GM12878 (cell line): ENCODE data around the gene TTC39A. TPM values are rescaled to one million over a fixed set of nuclear protein-coding genes. Genes with fewer than 3 reads are reported as not detected.

Experiments used
- ATAC-seq: fragments of 200-7000 bp; cut with Tn5 transposase; 3 replicates; pipeline ENCODE4 v1.9.1; 2020; ENCODE audit warnings: mild to moderate bottlenecking, moderate library complexity
- BruUV-seq: library from RNA; stranded (reverse); fragments of 400-500 nt; replicated peaks from 2 replicates; lab custom pipeline; 2021; lab: Mats Ljungman, UMichigan
- CTCF ChIA-PET: fragments of 300-600 bp; sonication (Branson Sonifier 250); formaldehyde crosslinking; extraction: SDS; loops from one replicate; lab custom pipeline; 2021; ENCODE audit warnings: inconsistent platforms; lab: Yijun Ruan, JAX
- POLR2A ChIA-PET: fragments of 350-600 bp; formaldehyde crosslinking; extraction: SDS; loops from one replicate; lab custom pipeline; 2021; ENCODE audit warnings: inconsistent platforms; lab: Charles Lee
- RAD21 ChIA-PET: fragments of 300-600 bp; sonication (Branson Sonifier 250); formaldehyde crosslinking; loops from one replicate; lab custom pipeline; 2023; ENCODE audit warnings: antibody characterized with exemption; ENCODE audit not compliant: unreplicated experiment; lab: Charles Lee
- SMC1A ChIA-PET: fragments of 300-600 bp; sonication (Branson Sonifier 250); formaldehyde crosslinking; loops from one replicate; lab custom pipeline; 2023; ENCODE audit not compliant: unreplicated experiment, uncharacterized antibody; lab: Charles Lee
- DNase-seq: peaks from one replicate; pipeline ENCODE4 v3.0.0-alpha.2; 2011; ENCODE audit warnings: low read depth, low spot score
- FAIRE-seq: peaks from 3 replicates; lab custom pipeline; 2011; peaks lifted over from hg19 to GRCh38; lab: Jason Lieb, UNC
- H2AFZ ChIP-seq: 2 replicates; pipeline ENCODE4 v1.6.0; 2011; ENCODE audit warnings: low read depth, low read length, control low read depth; ENCODE audit not compliant: control insufficient read depth
- H3K27ac ChIP-seq: 2 replicates; pipeline ENCODE4 v1.5.1; 2011; ENCODE audit warnings: control low read depth; ENCODE audit not compliant: control insufficient read depth, insufficient read depth
- H3K27me3 ChIP-seq, 2 experiments: replicated peaks in 1 of 2; 2 replicates each; pipeline versions ENCODE4 v1.6.0 to v1.6.1; 2011; ENCODE audit warnings: low read length in 1 of 2; ENCODE audit not compliant: control insufficient read depth in 2 of 2, insufficient read depth in 2 of 2
- H3K36me3 ChIP-seq, 2 experiments: 2 replicates each; pipeline ENCODE4 v1.5.1; 2011; ENCODE audit warnings: low read length in 1 of 2; ENCODE audit not compliant: control insufficient read depth in 2 of 2, insufficient read depth in 2 of 2
- H3K4me1 ChIP-seq: 2 replicates; pipeline ENCODE4 v1.6.1; 2011; ENCODE audit warnings: mild to moderate bottlenecking, low read length, moderate library complexity, mixed read lengths; ENCODE audit not compliant: control insufficient read depth, insufficient read depth
- H3K4me2 ChIP-seq: 2 replicates; pipeline ENCODE4 v1.6.0; 2011; ENCODE audit warnings: control low read depth; ENCODE audit not compliant: control insufficient read depth, insufficient read depth
- H3K4me3 ChIP-seq: fragments of 200-600 bp; sonication (generic); 2 replicates; pipeline ENCODE4 v1.5.1; 2016
- H3K79me2 ChIP-seq: 2 replicates; pipeline ENCODE4 v1.6.0; 2011; ENCODE audit warnings: low read length; ENCODE audit not compliant: control insufficient read depth, insufficient read depth
- H3K9ac ChIP-seq: 2 replicates; pipeline ENCODE4 v1.8.0; 2011; ENCODE audit warnings: low read length, control low read depth, mixed read lengths; ENCODE audit not compliant: control insufficient read depth, insufficient read depth
- H3K9me3 ChIP-seq: replicated peaks from 3 replicates; pipeline ENCODE4 v1.5.1; 2011; ENCODE audit warnings: mild to moderate bottlenecking, low read length; ENCODE audit not compliant: control insufficient read depth, insufficient read depth
- H4K20me1 ChIP-seq: 2 replicates; pipeline ENCODE4 v1.6.0; 2011; ENCODE audit not compliant: control insufficient read depth, insufficient read depth
- CREB1 ChIP-seq: IDR thresholded peaks from 2 replicates; pipeline ENCODE4 v1.6.1; 2012; ENCODE audit warnings: low read depth, mild to moderate bottlenecking, inconsistent platforms
- CREM ChIP-seq: IDR thresholded peaks from 2 replicates; pipeline ENCODE4 v1.6.1; 2014; ENCODE audit warnings: antibody characterized with exemption, low read depth
- GABPA ChIP-seq: IDR thresholded peaks from 2 replicates; pipeline ENCODE4 v1.6.1; 2014; ENCODE audit warnings: antibody characterized with exemption, low read depth, mild to moderate bottlenecking, inconsistent platforms
- IRF4 ChIP-seq: IDR thresholded peaks from 2 replicates; pipeline ENCODE4 v1.6.1; 2011; ENCODE audit warnings: low read depth, low read length
- JUNB ChIP-seq: IDR thresholded peaks from 2 replicates; pipeline ENCODE4 v1.6.1; 2016; ENCODE audit warnings: antibody characterized with exemption, mild to moderate bottlenecking
- MYC ChIP-seq: IDR thresholded peaks from 2 replicates; pipeline ENCODE4 v1.6.1; 2011; ENCODE audit warnings: mild to moderate bottlenecking, low read length, moderate library complexity, inconsistent platforms; ENCODE audit not compliant: insufficient read depth, insufficient replicate concordance, insufficient read length, severe bottlenecking
- SIX5 ChIP-seq: IDR thresholded peaks from 2 replicates; pipeline ENCODE4 v1.6.1; 2011; ENCODE audit warnings: mild to moderate bottlenecking, low read depth, low read length, moderate library complexity; ENCODE audit not compliant: severe bottlenecking
- USF2 ChIP-seq: IDR thresholded peaks from 2 replicates; pipeline ENCODE4 v1.6.1; 2011; ENCODE audit warnings: low read depth, low read length, improper control_type of control experiment, borderline replicate concordance
- YY1 ChIP-seq: IDR thresholded peaks from 2 replicates; pipeline ENCODE4 v1.6.1; 2011; ENCODE audit warnings: low read depth, mild to moderate bottlenecking, low read length
- ZNF687 ChIP-seq: fragments of 450-650 bp; IDR thresholded peaks from 2 replicates; pipeline ENCODE4 v1.6.1; 2017; ENCODE audit warnings: mild to moderate bottlenecking, moderate library complexity
- WGBS: methylation state at CpG from one replicate; pipeline ENCODE4 v1.1.6; 2016; ENCODE audit warnings: low lambda C conversion rate; ENCODE audit not compliant: insufficient replicate concordance, insufficient coverage; ENCODE audit errors: missing lambda C conversion rate; 5-methylcytosine and 5-hydroxymethylcytosine counted together
- in situ Hi-C: fragments of 300-500 bp; cut with MboI; formaldehyde crosslinking; loops from 9 replicates; pipeline ENCODE4 v1.14.3; 2018; ENCODE audit warnings: mixed read lengths
- intact Hi-C: fragments of 100-400 bp; cut with micrococcal nuclease; formaldehyde crosslinking; loops from one replicate; pipeline ENCODE4 v1.14.2; 2022; ENCODE audit not compliant: unreplicated experiment
- polyA plus RNA-seq, 11 experiments: library from polyadenylated mRNA; depleted of rRNA in 4 of 11; unstranded in 6 of 11; stranded (reverse) in 5 of 11; fragments of >200 nt; fragmentation: Nextera tagmentation in 4 of 11; fragmentation: Illumina TruSeq in 1 of 11; extraction: Ambion mirVana in 4 of 11; extraction: Trizol in 1 of 11; gene quantifications; 1 replicate in 1 of 11; 2 replicates in 10 of 11; pipeline versions ENCODE4 v1.2.1 to v1.2.3, GENCODE V29; 2011 to 2016; ENCODE audit warnings: inconsistent platforms in 2 of 11, missing spikeins in 2 of 11, low read depth in 1 of 11
- total RNA-seq, 4 experiments: library from RNA; depleted of rRNA in 3 of 4; stranded (reverse); fragments of >200 nt in 3 of 4; fragmentation: Illumina TruSeq in 1 of 4; extraction: Trizol in 1 of 4; gene quantifications; 2 replicates each; pipeline versions ENCODE4 v1.2.1 to v1.2.3, GENCODE V29; 2013 to 2021

Gene TTC39A
- total and polyA plus RNA-seq, 10 of the 15 experiments (the other 5 are each of a cell fraction or from before 2014, with no cell fraction given): 0.18 to 3.0 (median 1.2) TPM

GRCh38 chr1:51302270-51302669 lies 28.1 kb downstream of the TTC39A start (continued):
- TF ChIP-seq USF2 (no peak), GABPA (no peak), ZNF687 (no peak), SIX5 (no peak)

GRCh38 chr1:51301844-51302162 lies 28.6 kb downstream of the TTC39A start:
- Histone ChIP-seq H3K9ac (no peak overlapping the region), H3K36me3 (no peaks in the 10 kb centered on the region), H3K9me3 (no peaks in the 10 kb centered on the region; the same call in 2 of the 3 replicates), H3K27ac (peak overlapping the region; percentile 16; the same call in 1 of the 2 replicates), H3K4me1 (peaks cover 58% of the 10 kb centered on the region), H2AFZ (no peak overlapping the region; the same call in 1 of the 2 replicates), H4K20me1 (no peaks in the 10 kb centered on the region), H3K79me2 (no peaks in the 10 kb centered on the region), H3K4me3 (no peak overlapping the region), H3K4me2 (peak overlapping the region; percentile 6; the same call in 1 of the 2 replicates), H3K27me3 (no peaks in the 10 kb centered on the region)
- in situ Hi-C loops: no loop called here
- no peak for DNase-seq
- ChIA-PET RAD21 (no interaction called here), CTCF (interaction anchor here (0.8 to 2.1 kb wide), 2 partner anchors 110 to 233 kb away, joined by 4 to 7 read pairs; no protein-coding TSS in a partner anchor), SMC1A (interaction anchor here (0.7 kb wide), 1 partner anchor 212 kb away, joined by 3 read pairs; no protein-coding TSS in a partner anchor), POLR2A (no interaction called here)
- 2% methylated on average over 3 of the region's 3 CpGs for WGBS
- intact Hi-C loops: no loop called here
- TF ChIP-seq YY1: peak; percentile 54
- TF ChIP-seq MYC: no peak
- TF ChIP-seq JUNB: peak; percentile 39; the same call in 1 of the 2 replicates
- peak; percentile 68; the same call in 1 of the 2 replicates for TF ChIP-seq CREB1
- TF ChIP-seq CREM: peak; percentile 48
- peak; percentile 29; the same call in 1 of the 2 replicates for TF ChIP-seq IRF4
- FAIRE-seq: no peak
- BruUV-seq: no TSS peak
- peak; percentile 16 for ATAC-seq
